HG03439 (cell line): ENCODE data around the gene CNTNAP2.

Experiments
- ATAC-seq: cut with Tn5 transposase; IDR thresholded peaks from one replicate; pipeline ENCODE4 v1.9.1; 2021; ENCODE audit warnings: mild to moderate bottlenecking, moderate library complexity; ENCODE audit not compliant: unreplicated experiment

The CNTNAP2 gene

GRCh38 chr7:146736446-146737190, 620.0 kb downstream of the CNTNAP2 start:
- no peak for ATAC-seq

DNA sequence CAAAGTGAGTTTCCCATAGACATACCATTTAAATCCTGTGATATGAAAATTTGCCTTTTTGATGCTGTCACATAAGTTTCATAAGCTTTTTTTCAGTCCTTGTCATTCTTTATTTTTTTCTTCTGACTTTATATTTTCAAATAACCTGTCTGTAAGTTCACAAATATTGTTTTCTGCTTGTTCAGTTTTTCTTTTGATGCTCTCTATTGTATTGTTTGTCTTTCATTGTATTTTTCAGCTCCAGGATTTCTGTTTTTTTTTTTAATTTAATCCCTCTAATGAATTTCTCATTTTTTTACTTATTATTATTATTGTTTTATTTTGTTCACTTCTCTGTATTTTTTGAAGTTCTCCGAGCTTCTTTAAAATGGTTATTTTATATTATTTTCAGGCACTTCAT, 623.4 kb downstream of the CNTNAP2 start:
- ATAC-seq, result no peak

DNA sequence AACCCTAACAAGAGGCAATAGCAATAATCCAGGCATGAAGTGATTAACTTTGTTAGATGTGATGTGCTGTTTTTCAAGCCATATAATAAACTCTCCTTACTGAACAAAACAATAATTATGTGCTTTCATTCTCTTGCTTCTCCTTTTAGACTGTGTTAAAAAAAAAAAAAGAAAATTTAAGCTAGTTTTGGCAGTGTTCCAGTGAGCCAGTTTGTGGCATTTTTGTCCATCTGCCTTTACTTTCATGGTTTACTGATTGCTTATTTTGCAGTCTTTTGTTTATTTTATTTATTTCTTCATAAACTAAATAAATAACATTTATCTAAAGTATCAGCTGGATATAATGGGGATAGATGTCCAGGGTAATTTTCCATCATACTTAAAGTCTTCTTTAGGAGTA, 625.3 kb downstream of the CNTNAP2 start:
- no peak for ATAC-seq

- no peak for ATAC-seq
Observed at GRCh38 chr7:146754385-146754784, 637.8 kb downstream of the CNTNAP2 start.

- no peak for ATAC-seq
Observed at GRCh38 chr7:146755585-146755984, 639.0 kb downstream of the CNTNAP2 start.

DNA sequence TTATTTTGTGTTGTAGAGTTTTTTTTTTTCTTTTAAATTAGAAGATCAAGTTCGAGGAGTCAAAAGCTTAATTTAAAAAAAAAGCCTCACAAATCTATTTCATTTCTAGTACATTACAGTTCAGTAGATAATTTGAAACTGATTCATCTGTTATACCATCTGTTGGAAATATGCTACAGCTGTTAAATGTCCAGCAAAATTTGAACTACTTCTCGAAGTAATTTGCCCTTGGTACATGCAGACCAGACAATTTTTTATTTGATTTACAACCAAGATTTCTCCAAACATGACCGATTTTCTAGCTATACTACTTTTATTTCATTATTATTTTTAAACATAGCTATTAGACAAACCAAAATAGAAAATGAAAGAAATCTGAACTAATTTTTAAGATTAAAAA, 647.9 kb downstream of the CNTNAP2 start:
- no peak for ATAC-seq

DNA sequence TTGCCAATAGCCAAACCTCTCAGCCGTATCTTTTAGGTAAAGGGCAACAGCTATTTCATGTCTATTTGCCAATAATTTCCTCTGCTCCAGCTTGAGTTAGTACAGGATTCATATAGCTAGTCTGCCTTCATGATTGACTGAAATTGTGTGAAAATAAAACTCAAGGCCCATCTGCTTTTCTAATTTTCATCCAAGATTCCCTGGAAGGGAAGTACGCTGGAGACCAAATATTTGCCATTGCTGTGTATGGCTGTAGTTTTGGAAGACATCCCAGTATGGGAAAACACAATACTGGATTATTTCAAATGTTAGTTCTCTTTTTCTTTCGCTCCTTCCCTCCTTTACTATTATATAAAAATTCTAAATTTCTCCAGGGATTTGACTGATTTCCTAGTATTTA, 652.4 kb downstream of the CNTNAP2 start:
- no peak for ATAC-seq

DNA sequence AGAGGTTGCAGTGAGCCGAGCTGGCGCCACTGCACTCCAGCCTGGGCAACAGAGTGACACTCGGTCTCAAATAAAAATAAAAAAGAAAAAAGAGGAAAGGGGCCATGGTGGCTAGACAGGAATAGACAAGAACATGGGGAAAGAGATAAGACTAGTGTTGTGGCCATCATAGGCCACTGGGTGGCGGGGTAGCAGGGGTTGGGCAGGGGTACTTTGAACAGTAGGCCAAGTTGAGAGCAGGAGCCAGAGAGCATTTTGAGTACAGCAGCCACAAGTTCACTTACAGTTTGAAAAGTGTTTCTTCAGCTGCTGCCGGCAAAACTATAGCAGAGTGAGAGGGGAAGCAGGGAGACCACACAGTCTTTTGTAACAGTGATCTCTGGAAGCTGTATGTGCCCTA, 656.0 kb downstream of the CNTNAP2 start:
- ATAC-seq, result no peak

GRCh38 chr7:146773506-146773905, 656.9 kb downstream of the CNTNAP2 start:
- no peak for ATAC-seq

- no peak for ATAC-seq
Observed at GRCh38 chr7:146781352-146782116, 664.9 kb downstream of the CNTNAP2 start.

GRCh38 chr7:146787266-146787665, 670.7 kb downstream of the CNTNAP2 start:
- no peak for ATAC-seq

DNA sequence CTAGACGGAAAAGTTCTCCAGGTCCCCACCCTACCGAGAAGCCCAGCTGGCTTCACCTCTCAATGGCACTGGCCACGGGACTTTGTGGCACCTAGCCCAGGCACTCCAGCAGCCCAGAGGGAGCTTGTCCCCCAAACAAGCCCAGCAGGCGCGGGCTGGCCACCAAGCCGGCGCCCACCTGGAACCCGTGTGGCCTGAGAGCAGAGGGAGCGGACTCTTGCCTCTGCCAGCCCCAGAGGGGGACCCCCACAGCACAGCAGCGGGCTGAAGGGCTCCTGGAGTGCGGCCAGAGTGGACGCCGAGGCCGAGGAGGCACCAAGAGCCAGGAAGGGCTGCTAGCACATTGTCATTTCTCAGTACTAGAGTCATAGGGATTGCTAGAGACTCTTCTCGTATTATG, 671.4 kb downstream of the CNTNAP2 start:
- ATAC-seq, result no peak

DNA sequence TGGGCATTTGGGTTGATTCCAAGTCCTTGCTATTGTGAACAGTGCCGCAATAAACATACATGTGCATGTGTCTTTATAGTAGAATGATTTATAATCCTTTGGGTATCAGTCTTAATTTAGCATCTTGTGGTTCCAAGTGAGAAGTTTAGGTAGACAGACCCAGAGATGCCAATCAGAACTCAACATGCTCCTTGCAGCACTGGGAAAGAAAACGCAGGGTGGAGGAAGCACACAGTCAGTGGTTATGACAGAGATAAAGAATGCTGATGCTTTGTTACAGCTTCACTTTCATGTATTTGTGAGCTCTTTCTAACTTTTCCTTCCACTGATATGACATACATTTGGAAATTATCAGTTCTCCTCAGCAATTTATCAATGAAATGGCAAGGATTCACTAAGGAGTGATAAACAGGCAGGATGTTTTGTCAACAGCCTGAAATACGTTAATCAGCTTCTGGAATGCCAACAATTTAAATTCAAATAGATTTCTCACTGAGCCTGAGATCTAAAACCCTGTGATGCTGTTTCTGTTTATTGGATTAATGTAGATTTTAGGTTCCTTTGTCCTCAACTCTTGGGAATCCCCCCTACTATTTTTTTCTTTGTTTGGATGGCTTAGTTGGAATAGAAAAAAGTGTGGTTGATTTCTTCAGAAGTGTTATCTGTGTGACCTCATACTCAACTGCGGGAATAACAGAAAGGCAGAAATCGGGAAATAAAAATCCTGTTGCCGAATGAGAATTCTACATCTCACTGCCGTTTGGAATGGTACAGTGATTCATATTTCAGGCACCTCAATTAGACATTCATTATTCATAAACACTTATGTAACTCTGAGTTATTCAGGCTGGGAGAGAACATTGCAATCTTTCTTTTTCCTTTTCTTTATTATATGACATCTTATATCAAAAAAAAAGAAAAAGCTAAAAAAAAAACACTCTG, 675.0 kb downstream of the CNTNAP2 start:
- ATAC-seq, result no peak

DNA sequence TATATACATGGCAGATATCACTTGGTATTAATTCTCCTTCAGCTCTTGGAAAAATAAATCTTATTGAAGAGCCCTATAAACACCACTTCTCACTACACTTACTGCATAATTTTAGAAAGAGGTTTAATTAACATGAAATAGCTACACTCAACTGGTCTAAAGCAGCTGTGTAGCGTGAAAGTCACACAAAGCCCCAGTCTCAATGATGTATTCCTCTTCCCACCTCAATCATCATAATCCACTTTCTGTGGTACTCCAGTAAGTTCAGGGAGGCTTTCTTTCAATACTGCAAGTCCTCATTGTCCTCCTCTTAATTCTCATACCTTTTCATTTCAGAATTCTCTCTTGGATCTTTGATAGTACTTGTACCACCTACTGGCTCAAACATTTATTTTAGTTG, 688.0 kb downstream of the CNTNAP2 start:
- no peak for ATAC-seq

DNA sequence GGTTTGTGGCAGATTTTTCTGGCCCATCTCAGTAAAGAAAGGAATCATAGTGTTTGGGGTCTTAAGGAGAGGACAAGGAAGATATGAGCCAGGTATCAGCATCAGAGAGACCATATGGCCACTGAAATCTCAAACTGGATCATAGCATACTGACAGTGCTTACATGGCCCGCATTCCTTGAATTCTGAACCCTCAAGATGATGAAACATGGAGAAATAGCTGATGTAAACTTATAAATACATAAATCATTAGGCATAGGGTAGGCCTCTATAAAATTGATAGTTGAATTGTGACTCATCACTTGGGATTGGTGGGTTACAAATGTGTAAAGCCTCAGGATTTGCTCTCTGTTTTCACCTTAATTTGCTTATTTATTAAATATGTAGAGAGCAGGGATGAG, 688.5 kb downstream of the CNTNAP2 start:
- no peak for ATAC-seq

DNA sequence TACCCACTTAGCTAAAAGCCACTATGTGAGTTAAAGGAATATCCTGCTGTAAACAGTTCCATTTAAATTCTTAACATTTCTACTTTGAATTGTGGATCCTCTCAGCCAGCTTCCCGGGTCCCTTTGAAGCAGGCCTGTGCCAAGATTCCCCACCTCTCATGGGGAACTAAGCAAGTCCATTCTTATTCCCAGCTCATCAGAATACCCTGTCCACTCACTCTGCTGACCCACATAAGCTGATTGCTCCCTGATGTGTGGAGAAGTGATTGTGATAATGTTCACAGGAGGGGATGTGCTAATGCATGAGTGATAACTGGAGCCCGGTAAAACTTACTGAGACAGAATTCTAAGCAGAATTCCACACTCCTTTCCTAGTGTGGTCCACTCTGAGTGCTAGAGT, 709.7 kb downstream of the CNTNAP2 start:
- ATAC-seq, result no peak

DNA sequence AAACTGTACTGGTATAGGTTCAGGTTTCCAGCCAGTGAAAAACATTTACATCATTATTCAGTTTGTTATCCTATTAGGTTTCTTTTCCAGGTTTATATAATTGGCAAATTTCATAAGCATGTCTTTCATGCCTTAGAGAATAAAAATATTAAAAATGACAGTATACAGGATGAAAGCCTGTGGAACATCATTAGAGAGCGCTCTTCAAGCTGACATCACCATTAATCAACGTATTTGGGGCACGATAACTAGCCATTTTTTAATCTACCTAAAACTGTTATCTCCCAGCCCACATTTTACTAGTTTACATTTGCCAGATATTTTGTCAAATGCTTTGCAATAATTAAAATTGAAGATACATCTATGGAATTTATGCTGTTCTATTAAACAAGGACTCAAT, 714.1 kb downstream of the CNTNAP2 start:
- no peak for ATAC-seq

GRCh38 chr7:146831875-146832274, 715.3 kb downstream of the CNTNAP2 start:
- no peak for ATAC-seq

DNA sequence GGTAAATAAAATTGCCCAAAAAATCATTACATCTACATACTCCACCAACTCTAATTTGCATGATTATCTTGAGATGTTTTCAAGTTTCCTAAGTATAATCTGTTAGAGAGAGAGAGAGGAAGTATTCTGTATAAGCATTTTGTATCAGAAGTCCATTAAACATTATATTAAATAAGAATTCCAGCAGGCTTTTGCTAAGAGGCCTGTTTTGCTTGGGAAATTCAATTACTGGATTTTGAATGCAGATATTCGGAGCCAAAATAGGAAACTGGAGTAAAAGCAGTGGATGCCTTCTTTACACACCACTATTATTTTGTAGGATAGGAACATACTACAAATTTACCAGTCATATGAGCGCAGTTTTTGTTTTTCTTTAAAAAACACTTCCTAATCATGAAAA, 727.8 kb downstream of the CNTNAP2 start:
- no peak for ATAC-seq

DNA sequence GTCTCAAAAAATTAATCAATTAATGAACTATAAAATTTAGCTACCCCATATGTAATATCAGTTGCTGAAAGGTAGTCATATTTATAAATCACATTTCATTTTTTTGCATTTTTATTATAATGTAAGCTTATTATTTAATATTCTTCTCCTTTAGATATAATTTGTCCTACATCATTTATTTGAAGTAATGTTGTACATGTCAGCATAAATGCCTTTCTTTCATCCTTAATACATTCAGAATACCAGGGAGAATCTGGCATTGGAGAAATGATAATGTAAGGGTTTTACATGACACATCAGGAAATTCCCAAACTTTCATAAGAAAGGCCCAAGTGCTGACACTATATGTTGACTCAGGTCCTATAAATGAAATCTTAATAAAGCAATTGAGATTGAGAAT, 742.1 kb downstream of the CNTNAP2 start:
- no peak for ATAC-seq

GRCh38 chr7:146861701-146862100, 745.1 kb downstream of the CNTNAP2 start:
- ATAC-seq, result no peak
